SK-N-SH (cell line): ENCODE measurements around the gene CDSN. TPM values are rescaled to one million over a fixed set of nuclear protein-coding genes. Genes with fewer than 3 reads are reported as not detected.

Experiments used
- CTCF ChIA-PET: fragments of 300-600, 350-600 bp; formaldehyde crosslinking; extraction: SDS; loops from one replicate; lab custom pipeline; 2021; lab: Yijun Ruan, JAX
- POLR2A ChIA-PET: fragments of 350-600 bp; sonication (Branson Sonifier 250); formaldehyde crosslinking; extraction: SDS; loops from one replicate; lab custom pipeline; 2020; ENCODE audit warnings: antibody characterized with exemption, inconsistent platforms; lab: Yijun Ruan, JAX
- DNase-seq: peaks from one replicate; pipeline ENCODE4 v3.0.0; 2012
- H2AFZ ChIP-seq: fragments of 200-600 bp; sonication (generic); 2 replicates; pipeline ENCODE4 v1.8.1; 2016; ENCODE audit warnings: antibody characterized with exemption, mild to moderate bottlenecking, low read depth
- H3F3A ChIP-seq: fragments of 200-600 bp; sonication (generic); replicated peaks from 2 replicates; pipeline ENCODE3; 2016; ENCODE audit warnings: antibody characterized with exemption, mild to moderate bottlenecking; ENCODE audit not compliant: insufficient read depth
- H3K27ac ChIP-seq, 2 experiments: fragments of 200-500 bp in 1 of 2; fragments of 200-600 bp in 1 of 2; sonication (Bioruptor generic) in 1 of 2; sonication (generic), shearing (Covaris generic) in 1 of 2; 2 replicates each; pipeline versions ENCODE4 v1.5.1 to v1.6.1; 2014 to 2016; ENCODE audit warnings: low read depth in 2 of 2, inconsistent platforms in 1 of 2, low read length in 1 of 2, mild to moderate bottlenecking in 1 of 2, mixed read lengths in 1 of 2
- H3K27me3 ChIP-seq: fragments of 200-600 bp; sonication (generic), shearing (Covaris generic); 2 replicates; pipeline ENCODE4 v1.6.1; 2016; ENCODE audit warnings: mixed run types; ENCODE audit not compliant: insufficient read depth
- H3K36me3 ChIP-seq, 2 experiments: fragments of 200-500 bp in 1 of 2; fragments of 200-600 bp in 1 of 2; sonication (Bioruptor generic) in 1 of 2; sonication (generic) in 1 of 2; replicated peaks in 1 of 2; 2 replicates each; pipeline versions ENCODE3 to v1.5.1; 2014 to 2016; ENCODE audit warnings: low read length in 1 of 2, mild to moderate bottlenecking in 1 of 2; ENCODE audit not compliant: insufficient read depth in 2 of 2, control insufficient read depth in 1 of 2
- H3K4me1 ChIP-seq, 2 experiments: fragments of 200-500 bp in 1 of 2; fragments of 200-600 bp in 1 of 2; sonication (Bioruptor generic) in 1 of 2; sonication (generic), shearing (Covaris generic) in 1 of 2; 2 replicates each; pipeline versions ENCODE4 v1.5.1 to v1.6.1; 2014 to 2016; ENCODE audit warnings: low read depth in 1 of 2, low read length in 1 of 2, mixed run types in 1 of 2; ENCODE audit not compliant: insufficient read depth in 2 of 2, control insufficient read depth in 1 of 2
- H3K4me2 ChIP-seq: fragments of 200-600 bp; sonication (generic), shearing (Covaris generic); 2 replicates; pipeline ENCODE4 v1.6.1; 2017; ENCODE audit warnings: mixed run types
- H3K4me3 ChIP-seq, 2 experiments: fragments of 200-500 bp in 1 of 2; fragments of 200-600 bp in 1 of 2; sonication (Bioruptor generic) in 1 of 2; sonication (generic), shearing (Covaris generic) in 1 of 2; 2 replicates each; pipeline versions ENCODE4 v1.5.1 to v1.8.1; 2014 to 2016; ENCODE audit warnings: low read depth in 2 of 2, inconsistent platforms in 1 of 2, low read length in 1 of 2, mild to moderate bottlenecking in 1 of 2, mixed read lengths in 1 of 2, moderate library complexity in 1 of 2
- H3K79me2 ChIP-seq: fragments of 200-600 bp; sonication (generic); 2 replicates; pipeline ENCODE4 v1.8.1; 2017; ENCODE audit warnings: mild to moderate bottlenecking; ENCODE audit not compliant: insufficient read depth
- H3K9ac ChIP-seq: fragments of 200-600 bp; sonication (generic); 2 replicates; pipeline ENCODE4 v1.6.1; 2017; ENCODE audit warnings: mixed run types
- H3K9me2 ChIP-seq: fragments of 200-600 bp; sonication (generic); 2 replicates; pipeline ENCODE4 v1.6.1; 2017; ENCODE audit warnings: mixed run types
- H3K9me3 ChIP-seq: fragments of 200-600 bp; sonication (generic); 2 replicates; pipeline ENCODE4 v1.6.1; 2017; ENCODE audit warnings: mixed run types, mild to moderate bottlenecking, moderate library complexity
- H4K20me1 ChIP-seq: fragments of 200-600 bp; sonication (generic); 2 replicates; pipeline ENCODE4 v1.6.1; 2017; ENCODE audit warnings: mild to moderate bottlenecking, mixed run types; ENCODE audit not compliant: insufficient read depth
- CHD2 ChIP-seq: fragments of 150-350 bp; IDR thresholded peaks from 2 replicates; pipeline ENCODE4 v1.6.1; 2018; ENCODE audit warnings: low read length; ENCODE audit not compliant: partially characterized antibody
- ELF1 ChIP-seq: IDR thresholded peaks from 2 replicates; pipeline ENCODE4 v1.4.0; 2012
- EZH2phosphoT487 ChIP-seq: fragments of 200-600 bp; sonication (generic); IDR thresholded peaks from 2 replicates; pipeline ENCODE4 v1.6.1; 2017; ENCODE audit warnings: low read depth, mixed run types, mild to moderate bottlenecking, antibody characterized with exemption, moderate library complexity, borderline replicate concordance
- NRF1 ChIP-seq: IDR thresholded peaks from 2 replicates; pipeline ENCODE4 v1.6.1; 2012; ENCODE audit warnings: low read depth, mild to moderate bottlenecking, low read length
- RXRA ChIP-seq: IDR thresholded peaks from 2 replicates; pipeline ENCODE4 v1.4.0; 2012; ENCODE audit warnings: low read depth, mild to moderate bottlenecking, borderline replicate concordance
- SMC3 ChIP-seq: IDR thresholded peaks from 2 replicates; pipeline ENCODE4 v1.6.1; 2012; ENCODE audit warnings: low read depth, low read length, improper control_type of control experiment
- TCF12 ChIP-seq: IDR thresholded peaks from 2 replicates; pipeline ENCODE4 v1.4.0; 2012
- YY1 ChIP-seq: IDR thresholded peaks from 2 replicates; pipeline ENCODE4 v1.4.0; 2012; ENCODE audit warnings: low read depth, mild to moderate bottlenecking
- WGBS: methylation state at CpG from one replicate; pipeline ENCODE4 v1.1.6; 2017; ENCODE audit warnings: low lambda C conversion rate; 5-methylcytosine and 5-hydroxymethylcytosine counted together
- polyA plus RNA-seq, 3 experiments: library from polyadenylated mRNA; depleted of rRNA; stranded (reverse); fragments of >200 nt; gene quantifications; 2 replicates each; pipeline ENCODE4 v1.2.3, GENCODE V29; 2012
- TF ChIP-seq, protein P1 (sequence below): fragments of 150-350 bp; IDR thresholded peaks from 2 replicates; pipeline ENCODE4 v1.6.1; 2016; ENCODE audit warnings: mild to moderate bottlenecking, low read depth, low read length
- TF ChIP-seq, protein P2 (sequence below): IDR thresholded peaks from 2 replicates; pipeline ENCODE4 v1.6.1; 2012; ENCODE audit warnings: mild to moderate bottlenecking, low read depth, low read length, moderate library complexity
- TF ChIP-seq, protein P3 (sequence below): IDR thresholded peaks from 2 replicates; pipeline ENCODE4 v1.4.0; 2012; ENCODE audit warnings: low read depth, borderline replicate concordance
- TF ChIP-seq, protein P4 (sequence below): IDR thresholded peaks from 2 replicates; pipeline ENCODE4; 2012

Gene CDSN
- polyA plus RNA-seq, 1 of the 3 experiments (the other 2 are of a cell fraction): 0.02 TPM

DNA sequence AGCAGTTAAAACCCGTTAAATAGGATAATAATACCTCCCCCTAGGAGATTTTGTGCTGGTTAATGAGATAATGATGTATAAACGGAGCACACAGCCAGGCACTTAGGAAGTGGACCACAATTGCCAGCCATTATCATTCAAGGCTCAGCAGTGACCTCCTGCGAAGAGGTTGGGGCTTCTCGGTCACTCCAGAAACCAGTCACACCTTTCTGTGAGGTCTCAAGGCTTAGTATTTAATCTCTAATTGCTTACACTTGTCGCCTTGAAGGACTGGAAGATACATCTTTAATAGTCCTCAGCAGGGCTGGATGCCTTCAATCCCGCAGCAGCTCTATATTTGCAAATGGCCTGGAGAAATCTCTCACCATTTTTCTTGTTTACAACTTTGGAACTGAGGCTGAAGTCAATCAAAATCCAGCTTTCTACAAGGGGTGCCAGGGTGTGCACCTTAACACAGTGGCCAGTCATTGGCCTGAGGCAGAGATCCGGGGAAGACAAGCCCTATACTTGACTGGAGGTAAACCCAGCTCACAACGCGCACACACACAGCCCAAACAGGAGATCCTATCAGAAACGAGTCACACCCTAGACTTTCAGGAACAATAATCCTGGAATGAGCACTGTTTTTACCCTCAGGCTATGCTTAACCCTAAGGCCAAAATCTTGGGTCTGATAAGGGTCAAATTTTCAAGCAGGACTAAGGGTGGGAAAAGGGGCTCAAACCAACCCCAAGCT lies 49.0 kb upstream of the CDSN start:
- no peaks in the 10 kb centered on the region for H3K27me3 ChIP-seq
- H2AFZ ChIP-seq: no peak overlapping the region
- no peaks in the 10 kb centered on the region for H3K36me3 ChIP-seq
- no peak overlapping the region for H3K27ac ChIP-seq
- ChIA-PET POLR2A (no interaction called here), CTCF (no interaction called here)
- H3K79me2 ChIP-seq: no peaks in the 10 kb centered on the region
- no peak overlapping the region for H3K9ac ChIP-seq
- H3K4me2 ChIP-seq: no peak overlapping the region
- no peaks in the 10 kb centered on the region for H3F3A ChIP-seq
- no peaks in the 10 kb centered on the region for H3K9me2 ChIP-seq
- no peak overlapping the region for H3K4me3 ChIP-seq
- WGBS: 80% methylated on average over 10 of the region's 10 CpGs
- H3K4me1 ChIP-seq: no peaks in the 10 kb centered on the region
- no peaks in the 10 kb centered on the region for H4K20me1 ChIP-seq
- no peak for TF ChIP-seq TCF12
- TF ChIP-seq CHD2: no peak
- TF ChIP-seq, protein P1, sequence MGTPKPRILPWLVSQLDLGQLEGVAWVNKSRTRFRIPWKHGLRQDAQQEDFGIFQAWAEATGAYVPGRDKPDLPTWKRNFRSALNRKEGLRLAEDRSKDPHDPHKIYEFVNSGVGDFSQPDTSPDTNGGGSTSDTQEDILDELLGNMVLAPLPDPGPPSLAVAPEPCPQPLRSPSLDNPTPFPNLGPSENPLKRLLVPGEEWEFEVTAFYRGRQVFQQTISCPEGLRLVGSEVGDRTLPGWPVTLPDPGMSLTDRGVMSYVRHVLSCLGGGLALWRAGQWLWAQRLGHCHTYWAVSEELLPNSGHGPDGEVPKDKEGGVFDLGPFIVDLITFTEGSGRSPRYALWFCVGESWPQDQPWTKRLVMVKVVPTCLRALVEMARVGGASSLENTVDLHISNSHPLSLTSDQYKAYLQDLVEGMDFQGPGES: no peak
- no peak for TF ChIP-seq EZH2phosphoT487
- H3K9me3 ChIP-seq: no peaks in the 10 kb centered on the region
- DNase-seq: no peak

DNA sequence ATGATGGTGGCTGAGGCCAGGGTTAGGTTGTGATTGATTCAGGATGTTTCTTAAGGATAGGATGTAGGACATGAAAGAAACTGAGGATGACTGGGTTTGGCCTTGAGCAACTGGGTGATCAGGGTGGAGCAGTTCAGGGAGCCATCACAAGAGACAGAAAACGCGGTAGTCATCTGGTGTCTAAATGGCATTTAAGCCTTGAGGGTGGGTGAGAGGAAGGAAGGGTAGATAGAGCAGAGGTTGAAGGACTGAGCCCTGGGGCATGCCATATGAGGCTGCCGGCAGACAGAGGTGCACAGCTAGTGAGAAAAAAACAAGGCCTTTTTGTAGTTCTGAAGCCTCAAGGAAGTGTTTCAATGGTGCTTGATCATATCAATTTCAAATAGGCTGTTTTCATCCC lies 48.4 kb upstream of the CDSN start:
- Histone ChIP-seq H3K9ac (no peak overlapping the region), H3K27ac (no peak overlapping the region), H3K79me2 (no peaks in the 10 kb centered on the region), H3K27me3 (no peaks in the 10 kb centered on the region), H3K36me3 (no peaks in the 10 kb centered on the region), H2AFZ (no peak overlapping the region), H4K20me1 (no peaks in the 10 kb centered on the region), H3K9me3 (no peaks in the 10 kb centered on the region), H3K9me2 (no peaks in the 10 kb centered on the region), H3K4me2 (no peak overlapping the region), H3F3A (no peaks in the 10 kb centered on the region), H3K4me3 (no peak overlapping the region), H3K4me1 (no peaks in the 10 kb centered on the region)
- no peak for DNase-seq
- CTCF ChIA-PET: no interaction called here
- 76% methylated on average over 3 of the region's 3 CpGs for WGBS
- POLR2A ChIA-PET: no interaction called here
- TF ChIP-seq NRF1 (no peak), YY1 (no peak), CHD2 (no peak), RXRA (no peak), SMC3 (no peak), ELF1 (no peak)
- TF ChIP-seq, protein P2, sequence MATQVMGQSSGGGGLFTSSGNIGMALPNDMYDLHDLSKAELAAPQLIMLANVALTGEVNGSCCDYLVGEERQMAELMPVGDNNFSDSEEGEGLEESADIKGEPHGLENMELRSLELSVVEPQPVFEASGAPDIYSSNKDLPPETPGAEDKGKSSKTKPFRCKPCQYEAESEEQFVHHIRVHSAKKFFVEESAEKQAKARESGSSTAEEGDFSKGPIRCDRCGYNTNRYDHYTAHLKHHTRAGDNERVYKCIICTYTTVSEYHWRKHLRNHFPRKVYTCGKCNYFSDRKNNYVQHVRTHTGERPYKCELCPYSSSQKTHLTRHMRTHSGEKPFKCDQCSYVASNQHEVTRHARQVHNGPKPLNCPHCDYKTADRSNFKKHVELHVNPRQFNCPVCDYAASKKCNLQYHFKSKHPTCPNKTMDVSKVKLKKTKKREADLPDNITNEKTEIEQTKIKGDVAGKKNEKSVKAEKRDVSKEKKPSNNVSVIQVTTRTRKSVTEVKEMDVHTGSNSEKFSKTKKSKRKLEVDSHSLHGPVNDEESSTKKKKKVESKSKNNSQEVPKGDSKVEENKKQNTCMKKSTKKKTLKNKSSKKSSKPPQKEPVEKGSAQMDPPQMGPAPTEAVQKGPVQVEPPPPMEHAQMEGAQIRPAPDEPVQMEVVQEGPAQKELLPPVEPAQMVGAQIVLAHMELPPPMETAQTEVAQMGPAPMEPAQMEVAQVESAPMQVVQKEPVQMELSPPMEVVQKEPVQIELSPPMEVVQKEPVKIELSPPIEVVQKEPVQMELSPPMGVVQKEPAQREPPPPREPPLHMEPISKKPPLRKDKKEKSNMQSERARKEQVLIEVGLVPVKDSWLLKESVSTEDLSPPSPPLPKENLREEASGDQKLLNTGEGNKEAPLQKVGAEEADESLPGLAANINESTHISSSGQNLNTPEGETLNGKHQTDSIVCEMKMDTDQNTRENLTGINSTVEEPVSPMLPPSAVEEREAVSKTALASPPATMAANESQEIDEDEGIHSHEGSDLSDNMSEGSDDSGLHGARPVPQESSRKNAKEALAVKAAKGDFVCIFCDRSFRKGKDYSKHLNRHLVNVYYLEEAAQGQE: no peak
- TF ChIP-seq, protein P3, sequence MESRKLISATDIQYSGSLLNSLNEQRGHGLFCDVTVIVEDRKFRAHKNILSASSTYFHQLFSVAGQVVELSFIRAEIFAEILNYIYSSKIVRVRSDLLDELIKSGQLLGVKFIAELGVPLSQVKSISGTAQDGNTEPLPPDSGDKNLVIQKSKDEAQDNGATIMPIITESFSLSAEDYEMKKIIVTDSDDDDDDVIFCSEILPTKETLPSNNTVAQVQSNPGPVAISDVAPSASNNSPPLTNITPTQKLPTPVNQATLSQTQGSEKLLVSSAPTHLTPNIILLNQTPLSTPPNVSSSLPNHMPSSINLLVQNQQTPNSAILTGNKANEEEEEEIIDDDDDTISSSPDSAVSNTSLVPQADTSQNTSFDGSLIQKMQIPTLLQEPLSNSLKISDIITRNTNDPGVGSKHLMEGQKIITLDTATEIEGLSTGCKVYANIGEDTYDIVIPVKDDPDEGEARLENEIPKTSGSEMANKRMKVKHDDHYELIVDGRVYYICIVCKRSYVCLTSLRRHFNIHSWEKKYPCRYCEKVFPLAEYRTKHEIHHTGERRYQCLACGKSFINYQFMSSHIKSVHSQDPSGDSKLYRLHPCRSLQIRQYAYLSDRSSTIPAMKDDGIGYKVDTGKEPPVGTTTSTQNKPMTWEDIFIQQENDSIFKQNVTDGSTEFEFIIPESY: no peak
- TF ChIP-seq, protein P4, sequence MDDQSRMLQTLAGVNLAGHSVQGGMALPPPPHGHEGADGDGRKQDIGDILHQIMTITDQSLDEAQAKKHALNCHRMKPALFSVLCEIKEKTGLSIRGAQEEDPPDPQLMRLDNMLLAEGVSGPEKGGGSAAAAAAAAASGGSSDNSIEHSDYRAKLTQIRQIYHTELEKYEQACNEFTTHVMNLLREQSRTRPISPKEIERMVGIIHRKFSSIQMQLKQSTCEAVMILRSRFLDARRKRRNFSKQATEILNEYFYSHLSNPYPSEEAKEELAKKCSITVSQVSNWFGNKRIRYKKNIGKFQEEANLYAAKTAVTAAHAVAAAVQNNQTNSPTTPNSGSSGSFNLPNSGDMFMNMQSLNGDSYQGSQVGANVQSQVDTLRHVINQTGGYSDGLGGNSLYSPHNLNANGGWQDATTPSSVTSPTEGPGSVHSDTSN: no peak
